ENCODE measurements around the gene DENND1A.

DNA sequence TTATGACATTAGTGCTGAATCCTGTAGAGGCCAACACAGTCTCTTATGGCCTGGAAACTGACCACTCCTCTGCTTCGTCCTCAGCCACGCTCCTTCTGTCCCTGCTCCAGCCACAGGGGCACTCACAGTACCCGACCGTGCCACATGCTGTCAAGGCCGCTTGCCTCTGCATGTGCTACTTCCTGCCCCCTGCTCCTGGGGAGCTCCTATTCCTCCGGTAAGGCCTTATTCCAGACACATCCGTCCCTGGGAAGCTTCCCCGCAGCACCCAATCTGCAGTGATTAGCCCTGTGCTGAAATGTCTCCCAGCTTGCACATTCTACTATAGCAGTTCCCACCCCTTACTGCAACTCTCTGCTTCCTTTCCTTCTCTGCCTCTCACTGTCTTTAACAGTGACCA, 386.4 kb downstream of the DENND1A start:
- TF ChIP-seq, protein P1, sequence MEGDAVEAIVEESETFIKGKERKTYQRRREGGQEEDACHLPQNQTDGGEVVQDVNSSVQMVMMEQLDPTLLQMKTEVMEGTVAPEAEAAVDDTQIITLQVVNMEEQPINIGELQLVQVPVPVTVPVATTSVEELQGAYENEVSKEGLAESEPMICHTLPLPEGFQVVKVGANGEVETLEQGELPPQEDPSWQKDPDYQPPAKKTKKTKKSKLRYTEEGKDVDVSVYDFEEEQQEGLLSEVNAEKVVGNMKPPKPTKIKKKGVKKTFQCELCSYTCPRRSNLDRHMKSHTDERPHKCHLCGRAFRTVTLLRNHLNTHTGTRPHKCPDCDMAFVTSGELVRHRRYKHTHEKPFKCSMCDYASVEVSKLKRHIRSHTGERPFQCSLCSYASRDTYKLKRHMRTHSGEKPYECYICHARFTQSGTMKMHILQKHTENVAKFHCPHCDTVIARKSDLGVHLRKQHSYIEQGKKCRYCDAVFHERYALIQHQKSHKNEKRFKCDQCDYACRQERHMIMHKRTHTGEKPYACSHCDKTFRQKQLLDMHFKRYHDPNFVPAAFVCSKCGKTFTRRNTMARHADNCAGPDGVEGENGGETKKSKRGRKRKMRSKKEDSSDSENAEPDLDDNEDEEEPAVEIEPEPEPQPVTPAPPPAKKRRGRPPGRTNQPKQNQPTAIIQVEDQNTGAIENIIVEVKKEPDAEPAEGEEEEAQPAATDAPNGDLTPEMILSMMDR (IDR thresholded peaks at IDR 0.05) = no peak
- TF ChIP-seq POLR2A (IDR thresholded peaks at IDR 0.05) = no peak
